Activated CD4-positive, alpha-beta T cell treated with anti-CD3 and anti-CD28 coated beads for 48 hours (primary cell): ENCODE measurements around the gene MEOX1.

Experiments
- DNase-seq: peaks from one replicate; pipeline ENCODE4 v3.0.0-alpha.2; 2020

The MEOX1 gene

DNA sequence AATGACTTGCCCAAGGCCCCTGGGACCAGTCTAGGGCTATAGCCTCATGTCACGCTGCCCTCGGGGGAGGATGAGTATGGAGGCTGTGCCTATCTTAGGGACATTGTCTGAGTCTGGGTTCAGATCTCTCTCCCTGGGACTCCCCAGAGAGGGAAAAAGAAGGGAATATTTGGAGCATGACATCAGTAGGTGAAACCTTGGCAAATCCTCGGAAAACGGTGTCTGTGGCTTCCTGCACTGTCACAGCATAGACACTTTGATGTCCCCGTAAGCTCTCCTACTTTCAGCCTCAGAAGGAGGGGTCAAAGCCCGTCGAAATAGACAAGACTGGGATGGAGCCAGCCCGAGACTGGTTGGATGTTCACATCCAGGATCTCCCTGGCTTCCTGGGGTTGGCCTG, 11.3 kb downstream of the MEOX1 start:
- no peak for DNase-seq

DNA sequence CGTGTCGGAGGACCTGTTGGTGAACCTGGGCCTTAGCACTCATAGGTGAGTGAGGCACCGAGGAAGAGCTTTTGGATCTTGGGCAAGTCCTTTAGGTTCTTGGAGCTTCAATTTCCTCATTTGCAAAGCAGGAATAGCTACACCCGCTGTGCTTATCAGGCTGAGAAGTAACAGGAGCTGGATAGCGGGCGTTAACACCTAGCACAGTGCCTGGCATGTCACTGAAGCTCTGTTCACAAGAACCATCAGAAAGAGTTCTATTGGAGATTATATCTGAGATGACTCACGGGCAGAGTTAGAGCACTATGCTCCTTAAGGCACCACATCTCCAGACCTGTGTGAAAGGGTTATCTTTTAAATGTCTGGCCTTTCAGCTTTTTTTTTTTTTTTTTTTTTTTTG, 12.8 kb downstream of the MEOX1 start:
- no peak for DNase-seq

DNA sequence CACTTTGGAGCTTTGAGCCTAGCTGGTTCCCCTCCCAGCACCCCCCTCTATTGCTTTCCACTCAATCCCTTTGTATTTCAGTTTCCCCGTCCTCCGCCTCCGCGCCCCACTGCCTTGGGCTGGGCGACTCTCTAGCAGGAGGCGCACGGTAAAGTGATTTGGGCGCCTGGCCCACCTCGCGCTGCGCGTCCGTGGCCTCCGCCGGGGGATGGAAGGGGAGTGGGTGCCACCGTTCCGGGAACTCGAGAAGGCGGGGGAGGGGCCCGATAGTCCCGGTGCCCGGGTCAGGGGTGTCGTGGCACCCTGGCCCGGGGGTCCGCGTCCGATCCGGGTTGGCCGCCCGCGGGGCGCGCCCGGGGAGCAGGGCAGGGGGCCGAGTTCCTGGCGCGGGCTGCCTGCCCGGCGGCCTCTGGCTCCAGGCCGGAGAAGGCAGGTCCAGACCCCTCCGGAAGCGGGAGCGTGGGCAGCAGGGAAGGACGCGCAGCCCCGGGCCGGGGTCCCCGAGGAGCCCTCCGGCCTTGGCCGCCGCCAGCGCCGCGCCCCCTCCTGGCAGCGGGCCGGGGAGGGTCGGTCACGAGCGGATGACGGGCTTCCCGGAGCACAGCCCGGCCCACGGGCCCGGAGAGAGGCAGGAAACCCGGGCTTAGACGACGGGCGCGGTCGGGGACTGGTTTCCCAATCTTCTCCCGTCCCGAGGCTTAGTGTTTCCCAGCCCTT, 15.8 kb downstream of the MEOX1 start:
- no peak for DNase-seq

DNA sequence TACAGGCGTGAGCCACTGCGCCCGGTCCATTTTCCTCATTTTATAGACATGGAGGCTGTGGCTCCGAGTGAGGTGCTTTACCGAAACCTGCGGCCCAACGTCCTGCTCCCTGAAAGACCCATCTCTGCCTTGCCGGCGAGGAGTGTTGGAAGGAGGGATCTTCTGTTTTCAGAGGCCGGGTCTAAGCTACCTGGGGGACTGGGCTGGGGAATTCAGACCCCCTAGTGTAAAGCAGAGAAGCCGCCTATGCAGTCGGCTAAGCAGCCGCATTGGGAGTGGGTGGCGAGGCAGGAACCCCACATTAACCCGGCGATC, 16.3 kb downstream of the MEOX1 start:
- DNase-seq: no peak

DNA sequence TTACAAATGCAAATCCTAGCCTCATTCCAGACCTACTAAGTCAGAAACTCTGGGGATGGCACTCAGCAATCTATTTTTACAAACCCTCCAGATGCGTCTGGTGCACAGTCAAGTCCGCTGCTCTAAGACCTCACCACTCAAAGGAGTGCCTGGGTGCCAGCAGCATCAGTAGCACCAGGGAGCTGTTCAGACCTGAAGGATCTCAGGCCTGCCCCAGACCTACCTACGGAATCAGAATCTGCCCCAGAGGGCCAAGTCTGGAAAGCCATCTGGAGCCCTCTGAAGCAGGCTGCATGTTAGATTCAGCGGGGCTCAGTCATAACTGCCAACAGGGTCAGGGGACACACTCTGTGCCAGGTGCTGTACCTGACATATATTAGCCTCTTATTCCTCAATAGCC, 17.6 kb downstream of the MEOX1 start:
- no peak for DNase-seq

DNA sequence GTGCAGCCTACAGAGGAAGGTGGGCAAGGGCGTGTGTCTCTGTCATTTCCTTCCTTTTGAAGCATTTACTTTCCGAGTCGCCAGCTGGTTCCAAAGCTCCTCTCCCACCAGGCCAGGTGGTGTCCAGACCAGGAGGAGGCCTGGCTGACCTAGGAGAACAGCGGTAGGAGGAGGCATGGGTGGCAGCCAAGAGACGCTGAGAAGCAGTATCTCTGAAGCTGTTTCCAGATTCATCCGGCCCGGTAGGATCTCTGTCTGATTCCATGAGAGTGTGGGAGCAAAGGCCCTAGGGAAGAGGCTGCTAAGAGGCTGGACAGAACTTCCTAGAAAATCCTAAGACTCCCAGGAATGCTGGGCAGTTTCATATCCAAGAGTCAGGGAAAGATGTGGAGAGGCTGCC, 20.3 kb downstream of the MEOX1 start:
- DNase-seq: no peak

DNA sequence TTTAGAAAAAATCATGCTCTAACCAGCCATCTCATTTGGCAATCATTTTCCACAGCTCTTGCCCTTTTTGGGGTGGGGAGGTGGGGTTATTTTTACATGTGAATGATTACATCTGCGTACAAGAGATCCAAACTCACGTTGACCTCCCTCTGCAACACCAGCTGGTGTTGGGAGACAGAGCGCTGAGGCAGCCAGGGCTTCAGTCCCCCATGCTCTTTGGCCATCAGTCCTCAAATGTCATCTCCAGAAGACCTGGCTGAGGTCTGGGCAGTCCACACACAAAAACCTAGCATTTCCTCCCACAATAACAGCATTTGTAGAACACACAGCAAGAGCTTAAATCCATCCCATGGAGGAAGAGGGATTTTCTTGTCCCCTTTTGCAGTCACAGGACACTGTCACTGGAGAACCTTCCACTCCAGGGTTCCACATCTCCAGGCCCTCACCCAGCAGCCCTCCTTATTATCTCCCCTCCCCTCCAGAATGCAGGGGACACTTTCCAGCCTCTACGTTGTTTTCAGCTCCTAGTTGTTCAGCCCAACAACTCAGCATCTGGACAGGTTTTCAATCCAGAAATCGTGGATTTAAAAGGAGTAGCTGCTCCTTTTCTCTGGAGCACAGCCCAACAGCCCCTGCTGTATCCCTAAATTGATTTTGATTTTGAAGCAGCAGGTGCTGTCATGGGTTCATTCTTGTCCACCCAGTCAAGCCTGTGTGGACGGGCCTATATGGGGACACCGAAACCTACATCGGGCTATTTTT, 21.1 kb downstream of the MEOX1 start:
- no peak for DNase-seq

DNA sequence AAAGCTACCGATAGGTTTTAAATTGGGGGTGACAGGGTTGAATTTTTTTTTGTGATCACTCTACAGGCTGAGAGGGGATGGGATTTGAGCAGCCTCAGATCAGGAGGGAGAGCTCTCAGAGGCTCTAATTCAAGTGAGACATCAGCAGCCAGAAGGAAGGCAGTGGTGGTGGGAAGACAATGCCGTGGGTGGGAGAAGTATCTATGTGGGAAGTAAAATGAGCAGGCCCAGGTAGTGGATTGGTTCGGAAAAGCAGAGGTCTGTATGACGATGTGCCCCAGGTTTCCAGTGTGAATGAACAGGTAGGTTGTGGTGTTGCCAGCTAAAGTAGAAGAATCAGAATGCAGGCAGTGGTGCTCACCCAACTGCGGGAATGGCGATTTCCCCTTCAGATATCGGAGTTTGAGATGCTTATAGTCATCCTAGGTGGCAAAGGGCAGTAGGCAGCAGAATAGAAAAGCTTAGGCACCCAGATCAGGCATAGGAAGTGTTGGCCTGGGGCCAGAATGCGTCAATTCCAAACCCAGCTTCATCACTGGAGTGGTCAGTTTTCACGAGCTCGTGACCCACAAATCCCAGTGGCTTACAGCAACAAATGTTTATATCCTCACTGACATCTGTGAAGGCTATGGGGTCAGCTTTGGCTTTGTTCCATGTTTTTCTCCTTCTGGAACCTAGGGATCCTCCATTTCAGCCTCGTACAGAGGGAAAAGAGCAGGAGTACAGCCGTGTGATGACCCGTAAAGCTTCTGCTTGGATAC, 24.0 kb downstream of the MEOX1 start:
- no peak for DNase-seq

DNA sequence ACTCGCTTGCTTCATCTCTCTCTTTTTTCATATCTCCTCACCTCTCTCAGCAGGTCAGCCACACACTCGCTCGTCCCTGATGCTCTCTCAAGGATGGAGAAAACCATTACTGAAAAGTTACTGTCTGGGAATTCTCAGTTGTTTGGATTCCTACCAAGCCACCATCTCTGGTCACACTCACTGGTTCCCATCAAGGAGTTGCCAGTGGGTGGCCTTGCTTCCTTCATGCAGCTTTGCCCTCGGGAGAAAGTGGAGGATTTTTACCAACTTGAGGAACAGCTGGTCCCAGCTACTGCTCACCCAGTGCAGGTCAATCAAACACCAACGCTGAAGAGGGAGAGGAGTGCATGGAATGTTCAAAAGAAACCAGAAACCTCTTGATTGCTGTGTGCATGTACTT, 25.3 kb downstream of the MEOX1 start:
- DNase-seq: no peak

DNA sequence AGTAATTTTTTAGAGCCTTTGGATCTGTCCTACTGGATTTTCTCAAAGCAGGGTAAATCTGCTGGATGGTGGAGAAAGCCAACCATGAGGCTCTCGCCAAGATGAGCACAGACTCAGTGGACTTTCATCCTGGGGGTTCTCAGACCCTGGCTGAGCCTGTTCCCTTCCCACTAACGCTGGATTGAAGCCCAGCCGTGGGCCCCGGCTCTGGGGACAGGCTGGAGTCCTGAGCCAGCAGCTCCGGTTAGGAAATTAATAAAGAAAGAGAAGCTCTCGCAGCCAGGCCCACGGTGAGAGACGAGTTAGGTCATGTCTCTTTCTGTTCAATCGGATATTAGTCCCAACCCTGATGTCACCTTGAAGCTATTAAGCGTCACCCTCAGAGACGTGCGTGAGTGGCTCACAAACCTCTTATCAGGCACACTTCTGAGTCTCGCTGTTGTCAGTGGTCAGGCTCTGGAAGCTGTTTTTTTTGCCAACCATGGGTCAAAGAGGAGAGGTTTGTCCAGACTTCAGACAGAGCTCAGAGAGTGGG, 27.1 kb downstream of the MEOX1 start:
- DNase-seq: no peak

DNA sequence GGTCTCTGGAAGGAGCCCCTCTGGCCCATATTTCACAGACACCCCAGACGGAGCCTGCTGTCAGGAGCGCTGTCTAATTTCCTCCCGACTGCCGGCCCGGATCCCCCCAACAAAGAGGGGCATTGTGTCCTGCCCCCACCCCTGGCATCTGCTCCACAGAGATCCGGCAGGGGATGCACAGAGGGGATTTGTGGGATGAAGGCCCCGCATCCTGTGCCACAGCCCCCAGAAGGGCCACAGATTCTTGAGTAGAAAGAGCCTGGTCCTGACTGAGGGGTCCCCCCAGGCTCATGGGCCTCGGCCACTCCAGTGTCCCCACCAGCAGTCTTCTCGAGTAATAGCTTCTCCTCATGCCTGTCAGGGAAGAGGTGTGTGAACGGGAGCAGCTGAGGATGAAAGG, 29.5 kb downstream of the MEOX1 start:
- DNase-seq: no peak

DNA sequence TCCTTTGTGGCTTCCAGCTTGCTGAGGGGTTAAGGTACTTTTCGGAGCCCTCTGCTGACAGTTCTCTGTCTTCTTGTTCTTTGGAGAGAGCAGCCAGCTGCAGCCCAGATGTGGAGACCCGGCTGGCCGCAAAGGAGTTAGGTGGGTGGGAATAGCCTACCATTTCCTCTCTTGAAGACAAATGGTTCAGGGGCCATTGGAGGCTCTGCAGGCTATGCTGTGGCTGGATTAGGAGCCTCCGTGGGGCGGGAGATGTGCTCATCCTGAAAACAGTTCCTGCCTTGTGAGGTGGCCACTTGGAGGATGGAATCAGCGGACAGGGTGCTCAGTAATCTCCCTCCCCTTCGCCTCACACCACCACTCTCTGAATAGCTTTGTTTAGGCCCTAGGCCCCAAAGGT, 30.3 kb downstream of the MEOX1 start:
- no peak for DNase-seq

DNA sequence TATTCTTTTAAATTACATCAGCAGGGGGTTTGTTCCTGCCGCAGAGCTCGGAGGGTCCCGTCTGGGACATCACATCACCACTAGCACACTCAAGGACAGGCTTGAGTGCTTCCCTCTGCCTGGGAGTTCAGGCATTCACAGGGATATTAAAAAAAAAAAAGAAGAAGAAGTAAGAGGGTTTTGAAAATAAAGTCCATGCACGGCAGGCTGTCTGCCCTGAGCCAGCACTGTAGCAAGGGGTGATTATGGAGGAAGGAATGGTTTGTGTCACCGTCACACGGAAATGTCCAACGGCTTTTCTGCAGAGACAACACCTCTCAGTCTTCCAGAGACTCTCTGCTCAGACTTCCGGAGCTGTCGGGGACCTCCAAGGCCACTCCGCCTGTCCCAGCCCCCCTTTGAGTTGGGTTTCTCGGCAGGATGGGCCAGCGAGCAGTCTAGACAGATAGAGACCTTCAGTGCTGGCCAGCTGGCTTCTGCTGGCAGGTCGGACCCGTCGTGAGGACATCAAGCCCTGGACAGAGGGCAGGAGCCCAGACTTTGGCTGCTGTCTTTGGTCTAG, 33.6 kb downstream of the MEOX1 start:
- DNase-seq: no peak

DNA sequence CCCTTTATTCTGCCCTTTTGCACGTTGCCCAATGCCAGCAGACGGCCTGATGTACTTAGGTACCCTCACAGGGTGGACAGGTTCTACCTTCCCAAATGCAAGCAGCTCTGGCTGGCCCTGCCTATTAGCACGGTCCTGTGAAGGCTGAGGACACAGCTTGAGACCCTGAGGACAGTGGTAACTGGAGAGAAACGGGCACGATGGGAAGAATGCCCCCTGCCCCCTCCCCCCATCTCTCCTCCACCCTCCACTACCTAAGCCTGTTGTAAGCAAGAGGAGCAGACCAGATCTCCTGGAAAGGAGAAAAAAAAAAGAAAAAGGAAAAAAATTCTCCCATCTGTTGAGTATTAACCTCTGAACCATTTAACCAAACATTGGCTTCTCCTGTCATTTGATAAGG, 34.1 kb downstream of the MEOX1 start:
- DNase-seq: no peak

DNA sequence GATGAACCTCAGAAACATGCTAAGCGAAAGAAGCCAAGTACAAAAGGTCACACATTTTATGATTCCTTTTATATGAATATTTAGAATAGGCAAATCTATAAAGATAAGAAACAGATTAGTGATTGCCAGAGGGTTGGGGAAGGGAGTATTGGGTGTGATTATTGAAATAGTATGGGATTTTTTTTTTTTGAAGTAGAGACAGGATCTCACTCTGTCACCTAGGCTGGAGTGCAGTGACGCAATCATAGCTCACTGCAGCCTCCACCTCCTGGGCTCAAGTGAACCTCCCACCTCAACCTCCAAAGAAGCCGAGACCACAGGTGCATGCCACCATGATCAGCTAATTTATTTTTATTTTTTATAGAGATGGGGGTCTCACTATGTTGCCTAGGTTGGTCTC, 35.7 kb downstream of the MEOX1 start:
- DNase-seq: no peak

DNA sequence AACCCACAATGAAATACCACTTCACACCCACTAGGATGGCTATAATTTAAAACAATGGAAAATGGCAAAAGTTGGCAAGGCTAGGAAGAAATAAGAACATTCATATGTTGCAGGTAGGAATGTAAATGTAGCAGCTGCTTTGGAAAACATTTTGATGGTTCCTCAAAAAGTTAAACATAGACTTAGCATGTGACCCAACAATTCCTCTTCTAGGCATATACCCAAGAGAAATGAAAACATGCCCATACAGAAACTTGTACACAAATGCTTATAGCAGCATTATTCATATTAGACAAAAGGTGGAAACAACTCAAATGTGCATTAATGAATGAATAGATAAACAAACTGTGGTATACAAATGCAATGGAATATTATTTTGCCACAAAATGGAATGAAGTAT, 36.1 kb downstream of the MEOX1 start:
- DNase-seq: no peak

DNA sequence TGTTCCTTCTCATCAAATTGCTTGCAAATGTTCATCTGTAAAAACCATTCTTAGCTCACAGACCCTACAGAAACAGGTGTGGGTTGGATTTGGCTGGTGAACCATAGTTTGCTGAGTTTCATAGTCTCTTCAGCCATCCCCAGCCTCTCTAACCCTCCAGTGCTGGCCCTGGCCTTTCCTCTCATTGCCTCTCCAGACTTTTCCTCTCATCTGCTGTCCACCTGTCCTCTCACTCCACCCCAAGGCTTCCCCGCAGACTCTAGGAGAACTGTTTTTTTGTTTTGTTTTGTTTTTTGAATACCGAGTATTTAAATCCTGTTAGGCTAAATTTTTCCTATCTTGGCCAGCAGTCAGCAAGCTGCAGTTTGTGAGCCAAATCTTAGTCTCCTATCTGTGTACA, 41.1 kb downstream of the MEOX1 start:
- no peak for DNase-seq

DNA sequence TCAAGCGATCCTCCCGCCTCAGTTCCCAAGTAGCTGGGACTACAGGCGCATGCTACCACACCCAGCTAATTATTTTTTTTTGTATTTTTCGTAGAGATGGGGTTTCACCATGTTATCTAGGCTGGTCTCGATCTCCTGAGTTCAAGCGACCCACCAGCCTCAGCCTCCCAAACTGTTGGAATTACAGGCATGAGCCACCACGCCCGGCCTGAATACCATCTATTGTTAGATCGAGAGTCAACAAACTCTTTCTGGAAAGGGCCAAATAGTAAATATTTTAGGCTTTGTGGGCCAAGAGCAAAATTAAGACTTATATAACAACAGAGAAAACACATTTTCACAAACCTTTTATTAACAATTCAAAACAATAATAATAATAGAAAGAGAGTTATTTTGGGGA, 41.6 kb downstream of the MEOX1 start:
- DNase-seq: no peak

DNA sequence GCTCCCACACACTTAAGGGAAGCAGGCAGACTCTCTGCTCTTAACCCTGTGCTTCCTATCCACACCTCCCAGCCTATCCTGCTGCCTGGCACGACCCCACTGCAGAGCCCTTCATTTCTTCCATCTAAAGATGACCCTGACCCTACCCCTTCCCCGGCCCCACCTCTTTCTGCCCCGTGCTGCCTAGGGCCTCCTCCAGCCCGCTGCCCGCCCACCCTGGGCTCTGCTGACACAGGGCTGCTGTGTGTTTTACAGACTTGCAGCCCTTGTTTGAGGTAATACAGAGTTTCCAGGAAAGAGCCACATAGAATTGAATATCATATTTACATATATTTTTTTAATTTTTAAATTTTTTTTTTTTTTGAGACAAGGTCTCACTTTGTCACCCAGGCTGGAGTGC, 42.0 kb downstream of the MEOX1 start:
- no peak for DNase-seq

DNA sequence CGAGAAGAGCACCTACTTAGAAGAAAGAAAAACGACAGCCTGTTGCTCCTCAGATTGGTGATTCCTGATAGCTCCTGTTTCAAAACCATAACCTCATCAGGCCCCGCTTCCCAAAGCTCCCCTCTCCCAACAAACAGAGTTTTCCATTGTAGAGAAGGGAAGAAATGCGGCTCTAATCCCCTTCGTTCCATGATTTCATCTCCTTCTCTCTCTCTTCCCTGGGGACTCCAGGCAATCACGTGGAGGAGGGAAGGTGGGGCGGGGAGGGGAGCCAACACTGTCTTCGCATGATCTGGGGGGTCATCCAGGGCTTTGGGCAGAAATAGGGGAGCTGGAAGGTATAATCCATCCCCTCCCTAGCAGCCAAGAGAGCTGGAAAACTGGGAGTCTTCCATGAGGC, 43.4 kb downstream of the MEOX1 start:
- DNase-seq: no peak

DNA sequence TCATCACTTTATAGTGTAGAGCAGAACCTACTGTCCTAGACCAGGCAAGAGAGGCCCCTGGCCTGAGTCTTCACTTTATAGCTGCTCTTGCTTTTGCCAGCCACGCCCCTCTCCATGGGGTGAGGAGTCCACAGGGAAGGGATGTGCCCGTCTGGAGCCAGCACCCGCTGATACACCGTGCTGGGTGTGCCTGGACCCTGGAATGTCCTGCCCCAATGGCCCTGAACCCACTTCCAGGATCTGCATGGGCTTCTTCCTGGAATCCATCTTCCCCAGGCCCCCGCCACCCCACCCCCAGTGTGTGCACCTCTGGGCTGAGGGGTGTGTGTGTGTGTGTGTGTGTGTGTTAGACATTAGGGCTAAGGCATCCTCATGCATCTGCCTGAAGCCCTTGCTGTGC, 44.9 kb downstream of the MEOX1 start:
- no peak for DNase-seq

DNA sequence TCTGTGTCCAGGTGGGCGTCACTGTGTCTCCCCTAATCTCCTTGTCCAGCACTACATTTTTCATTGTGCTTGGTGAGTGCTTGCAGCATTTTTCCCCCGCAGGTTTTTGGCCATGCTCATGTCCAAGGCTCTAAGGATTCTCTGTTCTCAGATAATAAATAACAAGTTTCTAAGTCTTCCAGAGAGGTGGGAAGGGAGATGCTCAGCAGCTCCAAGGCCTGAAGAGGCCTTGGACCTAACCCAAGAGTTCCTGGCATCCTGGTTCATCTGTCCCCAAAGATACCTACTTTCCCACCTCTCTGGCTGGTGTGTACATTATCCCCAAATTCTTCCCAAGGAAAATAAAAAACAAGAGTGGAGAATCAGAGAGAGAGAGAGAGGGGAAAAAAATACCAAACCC, 45.3 kb downstream of the MEOX1 start:
- no peak for DNase-seq

DNA sequence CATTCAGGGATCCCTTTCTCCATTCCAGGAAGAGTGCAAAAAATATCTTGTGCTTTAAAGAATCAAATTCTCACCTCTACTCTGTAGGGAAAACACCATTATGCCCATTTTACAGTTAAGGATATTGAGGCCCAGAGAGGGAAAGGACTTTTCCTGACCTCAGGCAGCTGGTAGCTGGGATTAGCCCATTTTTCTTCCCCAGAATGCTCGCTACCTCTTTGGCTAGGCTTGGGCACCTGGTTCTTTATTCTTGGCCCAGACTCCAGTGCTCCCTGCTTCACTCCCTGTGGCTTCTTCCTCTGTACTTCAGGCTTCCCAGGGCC, 45.7 kb downstream of the MEOX1 start:
- DNase-seq: no peak
